PC-9 (cell line): ENCODE results near the gene WDR12. TPM values are rescaled to one million over a fixed set of nuclear protein-coding genes. Genes with fewer than 3 reads are reported as not detected.
"Not testable (repeated sequence)": the region's sequence is repeated elsewhere in the genome, so short reads cannot be mapped to it uniquely, and the experiment has no call there.

Experiments
- BruUV-seq: library from RNA; stranded (reverse); fragments of 400-500 nt; replicated peaks from 2 replicates; lab custom pipeline; 2021; lab: Mats Ljungman, UMichigan
- CTCF ChIA-PET: fragments of 300-600 bp; sonication (Branson Sonifier 250); formaldehyde crosslinking; loops from one replicate; lab custom pipeline; 2022; ENCODE audit warnings: antibody characterized with exemption; lab: Charles Lee
- POLR2A ChIA-PET: fragments of 300-600 bp; sonication (Branson Sonifier 250); formaldehyde crosslinking; loops from one replicate; lab custom pipeline; 2022; ENCODE audit warnings: antibody characterized with exemption; ENCODE audit not compliant: unreplicated experiment; lab: Charles Lee
- DNase-seq, 2 experiments: peaks; one replicate each; pipeline versions ENCODE4 v3.0.0 to v3.0.0-alpha.2; 2015 to 2022; ENCODE audit warnings: mixed read lengths in 1 of 2
- H2AFZ ChIP-seq: fragments of 200-600 bp; sonication (generic); 2 replicates; pipeline ENCODE4 v1.8.1; 2017; ENCODE audit warnings: antibody characterized with exemption
- H3F3A ChIP-seq: fragments of 200-600 bp; sonication (generic); 2 replicates; pipeline ENCODE4 v1.8.1; 2017; ENCODE audit warnings: antibody characterized with exemption, mild to moderate bottlenecking, low read depth; ENCODE audit not compliant: insufficient read depth
- H3K27ac ChIP-seq: fragments of 200-600 bp; sonication (generic); 2 replicates; pipeline ENCODE4 v1.6.1; 2016; ENCODE audit warnings: mixed run types
- H3K27me3 ChIP-seq: fragments of 200-600 bp; sonication (generic); 2 replicates; pipeline ENCODE4 v1.6.1; 2016; ENCODE audit warnings: low read depth, mixed run types; ENCODE audit not compliant: insufficient read depth
- H3K36me3 ChIP-seq: fragments of 200-600 bp; sonication (generic); 2 replicates; pipeline ENCODE4 v1.6.1; 2016; ENCODE audit warnings: low read depth, mixed run types
- H3K4me1 ChIP-seq: fragments of 200-600 bp; sonication (generic); replicated peaks from 2 replicates; pipeline ENCODE4 v1.6.1; 2016; ENCODE audit warnings: mixed run types; ENCODE audit not compliant: insufficient read depth
- H3K4me2 ChIP-seq: fragments of 200-600 bp; sonication (generic); 2 replicates; pipeline ENCODE4 v1.6.1; 2017; ENCODE audit warnings: mixed run types
- H3K4me3 ChIP-seq: fragments of 200-600 bp; sonication (generic); 2 replicates; pipeline ENCODE4 v1.6.1; 2016; ENCODE audit warnings: mixed run types
- H3K79me2 ChIP-seq: fragments of 200-600 bp; sonication (generic); 2 replicates; pipeline ENCODE4 v1.6.1; 2017; ENCODE audit warnings: low read depth, mixed run types
- H3K9me2 ChIP-seq: fragments of 200-600 bp; sonication (generic); 2 replicates; pipeline ENCODE4 v1.8.1; 2017; ENCODE audit warnings: mild to moderate bottlenecking; ENCODE audit not compliant: insufficient read depth
- H3K9me3 ChIP-seq: fragments of 200-600 bp; sonication (generic); 2 replicates; pipeline ENCODE4 v1.8.1; 2016; ENCODE audit warnings: low read depth; ENCODE audit not compliant: insufficient read depth
- H4K20me1 ChIP-seq: fragments of 200-600 bp; sonication (generic); 2 replicates; pipeline ENCODE4 v1.8.1; 2017; ENCODE audit not compliant: insufficient read depth
- CTCF ChIP-seq: fragments of 200-600 bp; sonication (generic); conservative IDR thresholded peaks from 2 replicates; pipeline ENCODE4 v1.6.1; 2017; ENCODE audit warnings: mixed run types, antibody characterized with exemption, mild to moderate bottlenecking, moderate library complexity
- EZH2 ChIP-seq: fragments of 200-600 bp; sonication (generic); IDR thresholded peaks from 2 replicates; pipeline ENCODE4 v1.8.0; 2017; ENCODE audit warnings: antibody characterized with exemption, low read depth
- intact Hi-C: fragments of 100-400 bp; cut with micrococcal nuclease; formaldehyde crosslinking; loops from one replicate; pipeline ENCODE4 v1.10.0; 2022; ENCODE audit not compliant: unreplicated experiment
- total RNA-seq: library from RNA; stranded (reverse); gene quantifications from 2 replicates; pipeline ENCODE4 v1.2.3, GENCODE V29; 2021

Gene WDR12
- total RNA-seq, 1 experiment from 2014 or later: 45.3 TPM

DNA sequence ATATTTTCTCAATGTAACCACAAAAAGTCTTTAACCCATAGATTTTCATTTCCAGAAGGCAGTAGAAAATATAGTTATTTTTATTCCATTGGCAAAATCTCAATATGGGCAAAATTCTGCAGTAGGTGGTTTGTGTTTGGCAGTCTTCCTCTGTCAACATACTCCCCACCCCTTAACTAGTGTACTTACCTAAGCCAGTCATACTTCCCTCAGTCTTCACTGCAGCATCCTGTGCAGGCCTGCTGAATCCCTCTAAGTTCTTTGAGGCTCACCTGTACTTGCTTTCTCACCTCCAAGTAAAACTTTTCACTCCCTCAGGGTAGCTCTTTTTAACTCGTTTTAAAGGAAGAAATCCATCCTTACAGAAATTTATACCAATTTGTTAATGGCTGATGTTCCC lies 7.4 kb upstream of the WDR12 start:
- Histone ChIP-seq H3K9me3 (no peaks in the 10 kb centered on the region), H3K4me2 (no peak overlapping the region), H4K20me1 (no peaks in the 10 kb centered on the region), H2AFZ (no peak overlapping the region), H3K27ac (no peak overlapping the region), H3K36me3 (no peaks in the 10 kb centered on the region), H3K9me2 (no peaks in the 10 kb centered on the region), H3K27me3 (no peaks in the 10 kb centered on the region), H3K79me2 (no peaks in the 10 kb centered on the region), H3K4me3 (no peak overlapping the region), H3K4me1 (no peaks in the 10 kb centered on the region), H3F3A (no peaks in the 10 kb centered on the region)
- no peak for TF ChIP-seq EZH2
- TF ChIP-seq CTCF: no peak
- POLR2A ChIA-PET: no interaction called here
- BruUV-seq: no TSS peak
- no peak for DNase-seq
- intact Hi-C loops: no loop called here
- CTCF ChIA-PET: no interaction called here

GRCh38 chr2:202912342-202913201 lies 1.1 kb upstream of the WDR12 start:
- H3K9me3 ChIP-seq: not testable (repeated sequence)

DNA sequence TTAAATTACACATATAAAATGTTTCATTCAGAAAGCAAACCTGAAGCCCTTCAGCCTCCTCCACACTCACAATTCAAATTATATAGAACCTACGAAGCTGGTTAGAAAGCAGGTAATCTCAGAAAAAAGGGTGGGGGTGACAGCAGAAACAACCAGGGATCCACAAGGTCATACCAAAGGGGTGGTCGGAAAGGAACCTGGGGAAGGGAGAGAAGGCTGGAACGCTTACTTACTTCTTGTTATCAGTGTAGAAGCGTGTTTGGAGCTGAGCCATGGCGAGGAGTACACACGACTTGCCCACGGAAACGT lies 316 bp downstream of the WDR12 start:
- Histone ChIP-seq H3F3A (peaks cover 12% of the 10 kb centered on the region; the same call in 1 of the 2 replicates), H3K9me3 (no peaks in the 10 kb centered on the region), H2AFZ (peak overlapping the region; percentile 87), H3K4me1 (peaks cover 13% of the 10 kb centered on the region; the same call in 1 of the 2 replicates), H3K36me3 (no peaks in the 10 kb centered on the region), H3K27ac (peak overlapping the region; percentile 78), H3K4me2 (peak overlapping the region; percentile 75), H3K27me3 (no peaks in the 10 kb centered on the region), H3K4me3 (peak overlapping the region; percentile 96), H3K9me2 (no peaks in the 10 kb centered on the region), H3K79me2 (peaks cover 41% of the 10 kb centered on the region), H4K20me1 (no peaks in the 10 kb centered on the region)
- intact Hi-C loops: loop anchor here (2.0 to 5.0 kb wide), 2 partner anchors 106 to 328 kb away; partner anchors contain the start of gene CYP20A1
- no TSS peak for BruUV-seq
- POLR2A ChIA-PET: no interaction called here
- no peak for DNase-seq
- no peak for TF ChIP-seq EZH2
- TF ChIP-seq CTCF: no peak
- CTCF ChIA-PET: no interaction called here

More at GRCh38 chr2:202912342-202913201, 1.1 kb upstream of the WDR12 start:
- Histone ChIP-seq H3K27ac (peak overlapping the region; percentile 78; the same call in 1 of the 2 replicates), H3K4me2 (peak overlapping the region; percentile 76), H3K4me1 (peaks cover 13% of the 10 kb centered on the region; the same call in 1 of the 2 replicates), H3F3A (peaks cover 12% of the 10 kb centered on the region; the same call in 1 of the 2 replicates), H3K4me3 (peak overlapping the region; percentile 96), H3K79me2 (peaks cover 38% of the 10 kb centered on the region), H2AFZ (peak overlapping the region; percentile 87)
- POLR2A ChIA-PET, H3K27me3 ChIP-seq, H3K9me2 ChIP-seq, DNase-seq, H4K20me1 ChIP-seq, CTCF ChIA-PET, H3K36me3 ChIP-seq: not testable (repeated sequence)
- BruUV-seq: TSS peak; percentile 67
- intact Hi-C loops: loop anchor here (5.0 kb wide), 1 partner anchor 105 kb away; no protein-coding TSS in a partner anchor
